Keratinocyte (primary cell): ENCODE data around the gene BRINP3. TPM values are rescaled to one million over a fixed set of nuclear protein-coding genes. Genes with fewer than 3 reads are reported as not detected.

Source experiments
- DNase-seq: peaks from one replicate; pipeline ENCODE4 v3.0.0-alpha.2; 2011; ENCODE audit warnings: low read depth, missing footprints, low spot score
- FAIRE-seq: peaks from 2 replicates; lab custom pipeline; 2011; peaks lifted over from hg19 to GRCh38; lab: Jason Lieb, UNC
- H2AFZ ChIP-seq: 2 replicates; pipeline ENCODE4 v1.6.0; 2012; ENCODE audit warnings: low read length, control low read depth, inconsistent platforms; ENCODE audit not compliant: control insufficient read depth
- H3K27ac ChIP-seq: 2 replicates; pipeline ENCODE4 v1.5.1; 2011; ENCODE audit warnings: low read length; ENCODE audit not compliant: control insufficient read depth, insufficient read depth
- H3K27me3 ChIP-seq: 3 replicates; pipeline ENCODE4 v1.6.0; 2011; ENCODE audit warnings: low read length; ENCODE audit not compliant: control insufficient read depth, insufficient read depth; ENCODE audit errors: extremely low read depth
- H3K36me3 ChIP-seq, 2 experiments: 2 replicates in 1 of 2; 3 replicates in 1 of 2; pipeline ENCODE4 v1.5.1; 2011; ENCODE audit warnings: low read length in 2 of 2, mild to moderate bottlenecking in 1 of 2; ENCODE audit not compliant: control insufficient read depth in 2 of 2, insufficient read depth in 2 of 2; ENCODE audit errors: extremely low read depth in 1 of 2
- H3K4me1 ChIP-seq: 3 replicates; pipeline ENCODE4 v1.5.1; 2011; ENCODE audit warnings: low read length; ENCODE audit not compliant: control insufficient read depth, insufficient read depth; ENCODE audit errors: extremely low read depth
- H3K4me2 ChIP-seq: 3 replicates; pipeline ENCODE4 v1.6.0; 2011; ENCODE audit warnings: low read depth, low read length; ENCODE audit not compliant: control insufficient read depth, insufficient read depth; ENCODE audit errors: extremely low read depth
- H3K4me3 ChIP-seq, 3 experiments: fragments of 200-600 bp in 1 of 3; sonication (generic) in 1 of 3; 2 replicates in 2 of 3; 3 replicates in 1 of 3; pipeline ENCODE4 v1.5.1; 2011 to 2016; ENCODE audit warnings: low read length in 3 of 3, mild to moderate bottlenecking in 3 of 3, control low read depth in 2 of 3, inconsistent platforms in 1 of 3, low read depth in 1 of 3, mixed read lengths in 1 of 3, mixed run types in 1 of 3, moderate library complexity in 1 of 3; ENCODE audit not compliant: control insufficient read depth in 2 of 3, insufficient read depth in 2 of 3; ENCODE audit errors: extremely low read depth in 1 of 3
- H3K79me2 ChIP-seq: 2 replicates; pipeline ENCODE4 v1.6.0; 2012; ENCODE audit warnings: low read length; ENCODE audit not compliant: control insufficient read depth, insufficient read depth
- H3K9ac ChIP-seq: 3 replicates; pipeline ENCODE4 v1.6.0; 2011; ENCODE audit warnings: low read length; ENCODE audit not compliant: control insufficient read depth, insufficient read depth; ENCODE audit errors: extremely low read depth
- H3K9me1 ChIP-seq: 3 replicates; pipeline ENCODE4 v1.6.0; 2011; ENCODE audit warnings: low read length; ENCODE audit not compliant: control insufficient read depth, insufficient read depth; ENCODE audit errors: extremely low read depth
- H3K9me3 ChIP-seq: 2 replicates; pipeline ENCODE4 v1.5.1; 2012; ENCODE audit warnings: low read depth, low read length; ENCODE audit not compliant: control insufficient read depth
- H4K20me1 ChIP-seq: 3 replicates; pipeline ENCODE4 v1.6.0; 2011; ENCODE audit warnings: low read length; ENCODE audit not compliant: control insufficient read depth, insufficient read depth; ENCODE audit errors: extremely low read depth
- CTCF ChIP-seq, 3 experiments: IDR thresholded peaks in 1 of 3; conservative IDR thresholded peaks in 1 of 3; optimal IDR thresholded peaks in 1 of 3; 2 replicates in 2 of 3; 3 replicates in 1 of 3; pipeline versions ENCODE3 to v1.5.1; 2011; ENCODE audit warnings: low read length in 3 of 3, mild to moderate bottlenecking in 3 of 3, moderate library complexity in 2 of 3, control low read depth in 1 of 3, inconsistent platforms in 1 of 3; ENCODE audit not compliant: insufficient read depth in 2 of 3; ENCODE audit errors: extremely low read depth in 1 of 3
- EZH2 ChIP-seq: IDR thresholded peaks from one replicate; pipeline ENCODE4 v1.6.1; 2012; ENCODE audit warnings: inconsistent platforms, mild to moderate bottlenecking, low read length, moderate library complexity
- dilution Hi-C: fragments of 300-500 bp; cut with MboI; formaldehyde crosslinking; loops from one replicate; pipeline ENCODE4 v1.7.0; 2020; ENCODE audit warnings: low sequenced_read_pairs; ENCODE audit not compliant: extremely low pct_ligation_motif_present
- polyA plus RNA-seq, 5 experiments: library from polyadenylated mRNA; depleted of rRNA in 3 of 5; stranded (reverse) in 3 of 5; stranded (forward) in 1 of 5; unstranded in 1 of 5; fragments of >200 nt; gene quantifications; 1 replicate in 1 of 5; 2 replicates in 3 of 5; 3 replicates in 1 of 5; pipeline versions ENCODE4 v1.2.1 to v1.2.3, GENCODE V29; 2011 to 2012; ENCODE audit warnings: missing spikeins in 2 of 5, low read depth in 1 of 5, low replicate concordance in 1 of 5

The BRINP3 gene
- polyA plus RNA-seq, 1 donor (not counting 4 experiments of a cell fraction or from before 2014, with no cell fraction given) = not detected

GRCh38 chr1:190494451-190494850 lies 16.8 kb upstream of the BRINP3 start:
- no peaks in the 10 kb centered on the region for H3K9me3 ChIP-seq
- FAIRE-seq (no peak), DNase-seq (no peak)
- no peaks in the 10 kb centered on the region for H3K4me1 ChIP-seq
- TF ChIP-seq CTCF (optimal IDR thresholded peaks at IDR 0.05 in 1 of 3, IDR thresholded peaks at IDR 0.05 in 1 of 3, conservative IDR thresholded peaks at IDR 0.05 in 1 of 3; ENCODE audit: extremely low read depth in 1 of 3, insufficient read depth in 2 of 3, low read length in 3 of 3) (no peak), EZH2 (no peak)
- no peak overlapping the region for H3K4me2 ChIP-seq
- H2AFZ ChIP-seq = no peak overlapping the region
- no peaks in the 10 kb centered on the region for H3K27me3 ChIP-seq
- H3K79me2 ChIP-seq = no peaks in the 10 kb centered on the region
- H3K9me1 ChIP-seq = no peaks in the 10 kb centered on the region
- no peak overlapping the region for H3K27ac ChIP-seq
- no peaks in the 10 kb centered on the region for H4K20me1 ChIP-seq
- H3K36me3 ChIP-seq = no peaks in the 10 kb centered on the region
- no peak overlapping the region for H3K4me3 ChIP-seq
- dilution Hi-C loops = no loop called here
- no peak overlapping the region for H3K9ac ChIP-seq

- H3K9me1 ChIP-seq = no peaks in the 10 kb centered on the region
- no peaks in the 10 kb centered on the region for H3K79me2 ChIP-seq
- H2AFZ ChIP-seq = no peak overlapping the region
- no peaks in the 10 kb centered on the region for H3K4me1 ChIP-seq
- H3K4me3 ChIP-seq = no peak overlapping the region
- no peak overlapping the region for H3K9ac ChIP-seq
- H3K36me3 ChIP-seq = no peaks in the 10 kb centered on the region
- DNase-seq = no peak
- no peak for FAIRE-seq
- dilution Hi-C loops = no loop called here
- no peak for TF ChIP-seq CTCF (optimal IDR thresholded peaks at IDR 0.05 in 1 of 3, IDR thresholded peaks at IDR 0.05 in 1 of 3, conservative IDR thresholded peaks at IDR 0.05 in 1 of 3; ENCODE audit: extremely low read depth in 1 of 3, insufficient read depth in 2 of 3, low read length in 3 of 3)
- H3K27ac ChIP-seq = no peak overlapping the region
- no peak overlapping the region for H3K4me2 ChIP-seq
- no peaks in the 10 kb centered on the region for H3K9me3 ChIP-seq
- no peaks in the 10 kb centered on the region for H3K27me3 ChIP-seq
- no peaks in the 10 kb centered on the region for H4K20me1 ChIP-seq
Measured at GRCh38 chr1:190491404-190491803, 13.7 kb upstream of the BRINP3 start.
